Natural killer cell (primary cell): ENCODE measurements around the gene RAB9B. TPM values are rescaled to one million over a fixed set of nuclear protein-coding genes. Genes with fewer than 3 reads are reported as not detected.

ENCODE experiments used
- ATAC-seq, 3 donors: fragments of 150-1000 bp in 2 of 3; fragments of 200-7000 bp in 1 of 3; cut with Tn5 transposase; 1 replicate in 1 of 3; 2 replicates in 2 of 3; pipeline ENCODE4 v1.10.0; 2021; ENCODE audit warnings: mild to moderate bottlenecking in 2 of 3, moderate library complexity in 2 of 3
- DNase-seq, 2 donors: peaks; one replicate each; pipeline versions ENCODE4 v3.0.0 to v3.0.0-alpha.2; 2013 to 2021; ENCODE audit warnings: mixed read lengths in 1 of 2
- H3K27ac ChIP-seq: one replicate; pipeline ENCODE4 v1.5.1; 2013; ENCODE audit warnings: mild to moderate bottlenecking, low read length
- H3K27me3 ChIP-seq: one replicate; pipeline ENCODE4 v1.6.1; 2013; ENCODE audit warnings: low read length; ENCODE audit not compliant: control insufficient read depth, insufficient read depth
- H3K36me3 ChIP-seq: one replicate; pipeline ENCODE4 v1.6.1; 2013; ENCODE audit warnings: low read length; ENCODE audit not compliant: control insufficient read depth, insufficient read depth
- H3K4me1 ChIP-seq: one replicate; pipeline ENCODE4 v1.6.1; 2013; ENCODE audit warnings: low read length; ENCODE audit not compliant: control insufficient read depth, insufficient read depth
- H3K4me3 ChIP-seq: one replicate; pipeline ENCODE4 v1.5.1; 2013; ENCODE audit warnings: low read length
- H3K9me3 ChIP-seq: one replicate; pipeline ENCODE4 v1.6.1; 2013; ENCODE audit warnings: low read length; ENCODE audit not compliant: control insufficient read depth, insufficient read depth
- H3K27ac Mint-ChIP-seq, 2 donors: one replicate each; pipeline ENCODE4 v1.8.0; 2022; ENCODE audit warnings: mild to moderate bottlenecking in 2 of 2, mixed read lengths in 2 of 2, moderate library complexity in 1 of 2
- H3K27me3 Mint-ChIP-seq, 2 donors: one replicate each; pipeline ENCODE4 v1.8.0; 2022; ENCODE audit warnings: low read depth in 2 of 2, mixed read lengths in 2 of 2
- H3K36me3 Mint-ChIP-seq: one replicate; pipeline ENCODE4 v1.8.0; 2022; ENCODE audit warnings: mixed read lengths
- H3K4me1 Mint-ChIP-seq, 2 donors: one replicate each; pipeline ENCODE4 v1.8.0; 2022; ENCODE audit warnings: mixed read lengths in 2 of 2
- H3K4me3 Mint-ChIP-seq: one replicate; pipeline ENCODE4 v1.8.0; 2022; ENCODE audit warnings: mild to moderate bottlenecking, moderate library complexity, mixed read lengths
- H3K9me3 Mint-ChIP-seq, 2 donors: one replicate each; pipeline ENCODE4 v1.8.0; 2022; ENCODE audit warnings: mixed read lengths in 2 of 2
- CTCF ChIP-seq: fragments of 200-600 bp; IDR thresholded peaks from one replicate; pipeline ENCODE4 v1.8.0; 2022; ENCODE audit warnings: antibody characterized with exemption
- WGBS: methylation state at CpG from one replicate; pipeline ENCODE4 v1.1.7; 2013; ENCODE audit warnings: missing lambda C conversion rate; ENCODE audit not compliant: insufficient coverage; 5-methylcytosine and 5-hydroxymethylcytosine counted together
- intact Hi-C: fragments of 100-400 bp; cut with micrococcal nuclease; formaldehyde crosslinking; loops from one replicate; pipeline ENCODE4 v1.14.2; 2022
- total RNA-seq, 4 donors: library from RNA; stranded (reverse); fragments of 120-200 nt in 1 of 4; gene quantifications; one replicate each; pipeline versions ENCODE4 v1.2.3 to v1.2.4, GENCODE V29; 2013 to 2022

The RAB9B gene
- under 1 TPM; 0.45 to 0.64 (median 0.50) TPM for total RNA-seq
- total RNA-seq (2013), result 2.3 TPM

- intact Hi-C loops, result no loop called here
- peaks cover 5 to 12% of the 10 kb centered on the region in 2 donors for H3K4me1 Mint-ChIP-seq
Measured at GRCh38 chrX:103831803-103832544, at the start of gene RAB9B. Gene RAB9B (minus strand): TSS chrX:103832257. CDS start chrX:103825784, 6,473 bp downstream.

GRCh38 chrX:103879339-103879738 lies 47.3 kb upstream of the RAB9B start:
- WGBS, result 76% methylated on average over 2 of the region's 2 CpGs
- H3K9me3 ChIP-seq, result no peaks in the 10 kb centered on the region
- H3K4me1 ChIP-seq, result no peaks in the 10 kb centered on the region
- ATAC-seq, result no peak
- H3K4me3 ChIP-seq, result no peak overlapping the region
- no peak overlapping the region for H3K27ac ChIP-seq
- Mint-ChIP-seq H3K9me3 (no peaks in the 10 kb centered on the region), H3K4me3 (no peak overlapping the region), H3K4me1 (no peaks in the 10 kb centered on the region), H3K27ac (no peak overlapping the region), H3K36me3 (no peaks in the 10 kb centered on the region), H3K27me3 (peaks cover 0 to 16% of the 10 kb centered on the region in 2 donors)
- H3K36me3 ChIP-seq, result no peaks in the 10 kb centered on the region
- intact Hi-C loops, result no loop called here
- DNase-seq, result no peak
- H3K27me3 ChIP-seq, result no peaks in the 10 kb centered on the region
- no peak for TF ChIP-seq CTCF

More at GRCh38 chrX:103831803-103832544, at the start of gene RAB9B:
- peak within 1 kb of the TSS; percentile 84 for H3K4me3 Mint-ChIP-seq
- peak; percentile 63 to 86 (median 81) for ATAC-seq
- H3K27ac Mint-ChIP-seq, result peak within 1 kb of the TSS in 1 of 2 donors; percentile 66
- Histone ChIP-seq H3K36me3 (no peaks in the 10 kb centered on the region), H3K4me3 (peak within 1 kb of the TSS; percentile 67), H3K4me1 (peaks cover 8% of the 10 kb centered on the region), H3K27me3 (no peaks in the 10 kb centered on the region), H3K9me3 (no peaks in the 10 kb centered on the region), H3K27ac (no peak within 1 kb of the TSS)
- no peaks in the 10 kb centered on the region for H3K9me3 Mint-ChIP-seq
- no peaks in the 10 kb centered on the region for H3K36me3 Mint-ChIP-seq
- TF ChIP-seq CTCF, result no peak
- H3K27me3 Mint-ChIP-seq, result peaks cover 5 to 56% of the 10 kb centered on the region in 2 donors
- peak; percentile 24 to 35 for DNase-seq
- under 1% methylated on average over 54 of the region's 54 CpGs for WGBS

- Histone ChIP-seq H3K4me3 (no peak overlapping the region), H3K27me3 (no peaks in the 10 kb centered on the region), H3K36me3 (no peaks in the 10 kb centered on the region), H3K27ac (no peak overlapping the region), H3K4me1 (no peaks in the 10 kb centered on the region), H3K9me3 (no peaks in the 10 kb centered on the region)
- WGBS, result 92% methylated on average over 7 of the region's 8 CpGs
- Mint-ChIP-seq H3K27ac (no peak overlapping the region), H3K4me3 (no peak overlapping the region), H3K36me3 (no peaks in the 10 kb centered on the region), H3K9me3 (no peaks in the 10 kb centered on the region), H3K4me1 (no peaks in the 10 kb centered on the region), H3K27me3 (peaks cover 0 to 16% of the 10 kb centered on the region in 2 donors)
- ATAC-seq (no peak), DNase-seq (no peak)
- no peak for TF ChIP-seq CTCF
- intact Hi-C loops, result no loop called here
Measured at GRCh38 chrX:103878466-103879122, 46.5 kb upstream of the RAB9B start.
